Endothelial cell of umbilical vein (primary cell): ENCODE results near the gene ARID3B. TPM values are rescaled to one million over a fixed set of nuclear protein-coding genes. Genes with fewer than 3 reads are reported as not detected.

Experiments used
- BruUV-seq: library from RNA; stranded (reverse); fragments of 400-500 nt; replicated peaks from 2 replicates; lab custom pipeline; 2021; lab: Mats Ljungman, UMichigan
- CTCF ChIA-PET: fragments of 300-600, 350-600 bp; sonication (Branson Sonifier 250); formaldehyde crosslinking; loops from one replicate; lab custom pipeline; 2021; ENCODE audit warnings: antibody characterized with exemption, inconsistent platforms; lab: Charles Lee
- POLR2A ChIA-PET: fragments of 300-600, 350-600 bp; sonication (Branson Sonifier 250); formaldehyde crosslinking; loops from one replicate; lab custom pipeline; 2021; ENCODE audit warnings: antibody characterized with exemption, inconsistent platforms; lab: Charles Lee
- DNase-seq: peaks from one replicate; pipeline ENCODE4 v3.0.0-alpha.2; 2011; ENCODE audit warnings: low read depth, low spot score
- FAIRE-seq: peaks from 2 replicates; lab custom pipeline; 2011; peaks lifted over from hg19 to GRCh38; lab: Jason Lieb, UNC
- H2AFZ ChIP-seq: 2 replicates; pipeline ENCODE4 v1.6.0; 2012; ENCODE audit warnings: low read depth, low read length, control low read depth, inconsistent platforms
- H3K27ac ChIP-seq: 2 replicates; pipeline ENCODE4 v1.5.1; 2011; ENCODE audit warnings: low read depth, mild to moderate bottlenecking, control low read depth, low read length, moderate library complexity; ENCODE audit not compliant: insufficient read depth
- H3K27me3 ChIP-seq, 2 experiments: 2 replicates each; pipeline versions ENCODE4 v1.6.0 to v1.6.1; 2011; ENCODE audit warnings: low read length in 2 of 2, mixed read lengths in 1 of 2; ENCODE audit not compliant: control insufficient read depth in 2 of 2, insufficient read depth in 2 of 2
- H3K36me3 ChIP-seq, 2 experiments: 2 replicates in 1 of 2; 3 replicates in 1 of 2; pipeline ENCODE4 v1.5.1; 2011; ENCODE audit warnings: low read length in 2 of 2, mild to moderate bottlenecking in 1 of 2, moderate library complexity in 1 of 2; ENCODE audit not compliant: control insufficient read depth in 2 of 2, insufficient read depth in 2 of 2; ENCODE audit errors: extremely low read depth in 1 of 2
- H3K4me1 ChIP-seq: 3 replicates; pipeline ENCODE4 v1.5.1; 2011; ENCODE audit warnings: mild to moderate bottlenecking, low read length; ENCODE audit not compliant: control insufficient read depth, insufficient read depth; ENCODE audit errors: extremely low read depth
- H3K4me2 ChIP-seq: 2 replicates; pipeline ENCODE4 v1.6.1; 2011; ENCODE audit warnings: low read length, control low read depth, mixed read lengths; ENCODE audit not compliant: insufficient read depth
- H3K4me3 ChIP-seq, 3 experiments: fragments of 200-600 bp in 1 of 3; sonication (generic), shearing (Covaris generic) in 1 of 3; replicated peaks in 1 of 3; 2 replicates each; pipeline ENCODE4 v1.5.1; 2011 to 2016; ENCODE audit warnings: control low read depth in 3 of 3, low read length in 3 of 3, mild to moderate bottlenecking in 2 of 3, inconsistent platforms in 1 of 3, low read depth in 1 of 3, moderate library complexity in 1 of 3; ENCODE audit not compliant: insufficient read depth in 1 of 3
- H3K79me2 ChIP-seq: 2 replicates; pipeline ENCODE4 v1.6.0; 2012; ENCODE audit warnings: low read length, inconsistent platforms; ENCODE audit not compliant: control insufficient read depth, insufficient read depth
- H3K9ac ChIP-seq: replicated peaks from 2 replicates; pipeline ENCODE3; 2011; ENCODE audit warnings: low read length, control low read depth; ENCODE audit not compliant: insufficient read depth; ENCODE audit errors: extremely low read depth
- H3K9me1 ChIP-seq: replicated peaks from 3 replicates; pipeline ENCODE4 v1.6.0; 2011; ENCODE audit warnings: mild to moderate bottlenecking, low read length; ENCODE audit not compliant: control insufficient read depth, insufficient read depth; ENCODE audit errors: extremely low read depth
- H3K9me3 ChIP-seq: replicated peaks from 2 replicates; pipeline ENCODE4 v1.5.1; 2012; ENCODE audit warnings: low read length, inconsistent platforms; ENCODE audit not compliant: control insufficient read depth, insufficient read depth
- H4K20me1 ChIP-seq: replicated peaks from 2 replicates; pipeline ENCODE3; 2011; ENCODE audit warnings: mild to moderate bottlenecking, low read length; ENCODE audit not compliant: control insufficient read depth, insufficient read depth; ENCODE audit errors: extremely low read depth
- EZH2 ChIP-seq: IDR thresholded peaks from 2 replicates; pipeline ENCODE4 v1.6.1; 2012; ENCODE audit warnings: borderline replicate concordance, low read depth, mild to moderate bottlenecking, moderate library complexity, low read length, inconsistent platforms; ENCODE audit not compliant: severe bottlenecking
- FOS ChIP-seq: IDR thresholded peaks from 2 replicates; pipeline ENCODE4 v1.6.1; 2011; ENCODE audit warnings: mild to moderate bottlenecking, low read length, moderate library complexity, borderline replicate concordance; ENCODE audit not compliant: insufficient read depth
- GATA2 ChIP-seq: IDR thresholded peaks from 2 replicates; pipeline ENCODE4 v1.7.0; 2011; ENCODE audit warnings: low read depth, mild to moderate bottlenecking, moderate library complexity, mixed read lengths, low read length; ENCODE audit not compliant: insufficient read length, insufficient read depth
- JUN ChIP-seq: IDR thresholded peaks from 2 replicates; pipeline ENCODE4 v1.6.1; 2011; ENCODE audit warnings: borderline replicate concordance, low read depth; ENCODE audit not compliant: insufficient read length, insufficient read depth
- MAX ChIP-seq: IDR thresholded peaks from 2 replicates; pipeline ENCODE4 v1.6.1; 2011; ENCODE audit not compliant: insufficient read depth, insufficient read length
- MYC ChIP-seq: IDR thresholded peaks from one replicate; pipeline ENCODE4 v1.6.1; 2011; ENCODE audit warnings: mild to moderate bottlenecking, low read depth, low read length
- POLR2A ChIP-seq: IDR thresholded peaks from 2 replicates; pipeline ENCODE4 v1.6.1; 2012; ENCODE audit warnings: low read depth, mild to moderate bottlenecking, control low read depth, low read length
- POLR2AphosphoS5 ChIP-seq: IDR thresholded peaks from 2 replicates; pipeline ENCODE4 v1.6.1; 2012; ENCODE audit warnings: low read depth, mild to moderate bottlenecking, control low read depth, low read length, moderate library complexity; ENCODE audit not compliant: insufficient read depth
- dilution Hi-C: fragments of 300-500 bp; cut with MboI; formaldehyde crosslinking; loops from one replicate; pipeline ENCODE4 v1.15.0; 2019; ENCODE audit warnings: low sequenced_read_pairs; ENCODE audit not compliant: extremely low pct_ligation_motif_present
- intact Hi-C: fragments of 100-400 bp; cut with micrococcal nuclease; formaldehyde crosslinking; loops from one replicate; pipeline ENCODE4 v1.10.0; 2022
- polyA plus RNA-seq, 4 experiments: library from polyadenylated mRNA; depleted of rRNA in 3 of 4; stranded (reverse) in 3 of 4; unstranded in 1 of 4; fragments of >200 nt; gene quantifications; 2 replicates each; pipeline versions ENCODE4 v1.2.1 to v1.2.3, GENCODE V29; 2011 to 2012; ENCODE audit warnings: missing spikeins in 1 of 4
- total RNA-seq: library from RNA; stranded (reverse); gene quantifications from 2 replicates; pipeline ENCODE4 v1.2.3, GENCODE V29; 2021
- TF ChIP-seq, protein P1 (sequence below), 2 donors: IDR thresholded peaks; 1 replicate in 1 of 2; 2 replicates in 1 of 2; pipeline ENCODE4 v1.5.1; 2011; ENCODE audit warnings: low read length in 2 of 2, mild to moderate bottlenecking in 2 of 2, moderate library complexity in 2 of 2, control low read depth in 1 of 2, inconsistent platforms in 1 of 2, low read depth in 1 of 2; ENCODE audit not compliant: insufficient read depth in 1 of 2; ENCODE audit errors: extremely low read depth in 1 of 2

The ARID3B gene
- total and polyA plus RNA-seq, 2 donors (not counting 3 experiments of a cell fraction or from before 2014, with no cell fraction given) = 6.2 to 10.0 TPM

GRCh38 chr15:74543583-74543982, 2.6 kb downstream of the ARID3B start:
- intact Hi-C loops = loop anchor here (10.0 kb wide), 1 partner anchor 221 kb away; no protein-coding TSS in a partner anchor
- peaks cover 16% of the 10 kb centered on the region for H3K79me2 ChIP-seq

More at GRCh38 chr15:74543583-74543982, 2.6 kb downstream of the ARID3B start:
- Histone ChIP-seq H3K27ac (no peak overlapping the region), H4K20me1 (peaks cover 2% of the 10 kb centered on the region), H3K36me3 (peaks cover 0 to 4% of the 10 kb centered on the region in 2 experiments), H3K4me1 (peaks cover 24% of the 10 kb centered on the region), H3K27me3 (no peaks in the 10 kb centered on the region), H2AFZ (no peak overlapping the region), H3K9ac (no peak overlapping the region), H3K4me3 (no peak overlapping the region), H3K4me2 (no peak overlapping the region), H3K9me3 (no peaks in the 10 kb centered on the region), H3K9me1 (no peaks in the 10 kb centered on the region)
- FAIRE-seq (no peak), DNase-seq (no peak)
- TF ChIP-seq JUN = no peak
- TF ChIP-seq, protein P1, sequence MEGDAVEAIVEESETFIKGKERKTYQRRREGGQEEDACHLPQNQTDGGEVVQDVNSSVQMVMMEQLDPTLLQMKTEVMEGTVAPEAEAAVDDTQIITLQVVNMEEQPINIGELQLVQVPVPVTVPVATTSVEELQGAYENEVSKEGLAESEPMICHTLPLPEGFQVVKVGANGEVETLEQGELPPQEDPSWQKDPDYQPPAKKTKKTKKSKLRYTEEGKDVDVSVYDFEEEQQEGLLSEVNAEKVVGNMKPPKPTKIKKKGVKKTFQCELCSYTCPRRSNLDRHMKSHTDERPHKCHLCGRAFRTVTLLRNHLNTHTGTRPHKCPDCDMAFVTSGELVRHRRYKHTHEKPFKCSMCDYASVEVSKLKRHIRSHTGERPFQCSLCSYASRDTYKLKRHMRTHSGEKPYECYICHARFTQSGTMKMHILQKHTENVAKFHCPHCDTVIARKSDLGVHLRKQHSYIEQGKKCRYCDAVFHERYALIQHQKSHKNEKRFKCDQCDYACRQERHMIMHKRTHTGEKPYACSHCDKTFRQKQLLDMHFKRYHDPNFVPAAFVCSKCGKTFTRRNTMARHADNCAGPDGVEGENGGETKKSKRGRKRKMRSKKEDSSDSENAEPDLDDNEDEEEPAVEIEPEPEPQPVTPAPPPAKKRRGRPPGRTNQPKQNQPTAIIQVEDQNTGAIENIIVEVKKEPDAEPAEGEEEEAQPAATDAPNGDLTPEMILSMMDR (IDR thresholded peaks at IDR 0.05; ENCODE audit: extremely low read depth in 1 of 2, insufficient read depth in 1 of 2, low read depth in 1 of 2, low read length in 2 of 2) = peak in 1 of 2 donors; percentile 3
- TF ChIP-seq FOS = no peak
- TF ChIP-seq MAX = no peak
- TF ChIP-seq GATA2 = no peak
- no peak for TF ChIP-seq EZH2
- TF ChIP-seq POLR2AphosphoS5 = no peak
- TF ChIP-seq POLR2A = no peak
- no peak for TF ChIP-seq MYC
- dilution Hi-C loops = no loop called here
- CTCF ChIA-PET = no interaction called here
- no TSS peak for BruUV-seq
- POLR2A ChIA-PET = no interaction called here
